A204.1 (cell line): Measurements from ENCODE around the gene ZNF217.
"Not testable (repeated sequence)": the region's sequence is repeated elsewhere in the genome, so short reads cannot be mapped to it uniquely, and the experiment has no call there.

Experiments used
- FAIRE-seq: peaks from 2 replicates; lab custom pipeline; 2012; peaks lifted over from hg19 to GRCh38; lab: Jason Lieb, UNC

The ZNF217 gene

GRCh38 chr20:53593466-53594007, at the start of gene ZNF217:
Gene ZNF217 (minus strand): TSS chr20:53593839. CDS start chr20:53582826, 11,013 bp downstream.
- not testable (repeated sequence) for FAIRE-seq

GRCh38 chr20:53643031-53643832, 49.6 kb upstream of the ZNF217 start:
- no peak for FAIRE-seq

- FAIRE-seq, result no peak
Observed at GRCh38 chr20:53642196-53643030, 48.8 kb upstream of the ZNF217 start.

- FAIRE-seq, result no peak
Observed at GRCh38 chr20:53639647-53640440, 46.2 kb upstream of the ZNF217 start.

GRCh38 chr20:53639128-53639527, 45.5 kb upstream of the ZNF217 start:
- no peak for FAIRE-seq

- FAIRE-seq, result not testable (repeated sequence)
Observed at GRCh38 chr20:53637310-53637709, 43.7 kb upstream of the ZNF217 start.

GRCh38 chr20:53636540-53637097, 43.0 kb upstream of the ZNF217 start:
- no peak for FAIRE-seq

GRCh38 chr20:53635221-53635620, 41.6 kb upstream of the ZNF217 start:
- FAIRE-seq, result no peak

- no peak for FAIRE-seq
Observed at GRCh38 chr20:53631909-53632662, 38.4 kb upstream of the ZNF217 start.

GRCh38 chr20:53629436-53629835, 35.8 kb upstream of the ZNF217 start:
- FAIRE-seq, result no peak

GRCh38 chr20:53628758-53629157, 35.1 kb upstream of the ZNF217 start:
- FAIRE-seq, result not testable (repeated sequence)

- no peak for FAIRE-seq
Observed at GRCh38 chr20:53628076-53628475, 34.4 kb upstream of the ZNF217 start.

- FAIRE-seq, result not testable (repeated sequence)
Observed at GRCh38 chr20:53627001-53627400, 33.4 kb upstream of the ZNF217 start.

GRCh38 chr20:53626584-53626983, 32.9 kb upstream of the ZNF217 start:
- FAIRE-seq, result no peak

GRCh38 chr20:53625311-53626129, 31.9 kb upstream of the ZNF217 start:
- no peak for FAIRE-seq

- FAIRE-seq, result not testable (repeated sequence)
Observed at GRCh38 chr20:53624927-53625250, 31.2 kb upstream of the ZNF217 start.

GRCh38 chr20:53623454-53624211, 30.0 kb upstream of the ZNF217 start:
- FAIRE-seq, result peak; percentile 97

GRCh38 chr20:53623134-53623453, 29.5 kb upstream of the ZNF217 start:
- no peak for FAIRE-seq

- no peak for FAIRE-seq
Observed at GRCh38 chr20:53622247-53623133, 28.9 kb upstream of the ZNF217 start.
